Hematopoietic multipotent progenitor cell treated with erythropoietin and hydrocortisone succinate and interleukin-3 and kit ligand, for 6 days (in vitro differentiated cells): ENCODE measurements around the gene PPP2R5C.
"Not testable (repeated sequence)": the region's sequence is repeated elsewhere in the genome, so short reads cannot be mapped to it uniquely, and the experiment has no call there.

Source experiments
- DNase-seq: peaks from one replicate; pipeline ENCODE4 v3.0.0-alpha.2; 2015

The PPP2R5C gene

DNA sequence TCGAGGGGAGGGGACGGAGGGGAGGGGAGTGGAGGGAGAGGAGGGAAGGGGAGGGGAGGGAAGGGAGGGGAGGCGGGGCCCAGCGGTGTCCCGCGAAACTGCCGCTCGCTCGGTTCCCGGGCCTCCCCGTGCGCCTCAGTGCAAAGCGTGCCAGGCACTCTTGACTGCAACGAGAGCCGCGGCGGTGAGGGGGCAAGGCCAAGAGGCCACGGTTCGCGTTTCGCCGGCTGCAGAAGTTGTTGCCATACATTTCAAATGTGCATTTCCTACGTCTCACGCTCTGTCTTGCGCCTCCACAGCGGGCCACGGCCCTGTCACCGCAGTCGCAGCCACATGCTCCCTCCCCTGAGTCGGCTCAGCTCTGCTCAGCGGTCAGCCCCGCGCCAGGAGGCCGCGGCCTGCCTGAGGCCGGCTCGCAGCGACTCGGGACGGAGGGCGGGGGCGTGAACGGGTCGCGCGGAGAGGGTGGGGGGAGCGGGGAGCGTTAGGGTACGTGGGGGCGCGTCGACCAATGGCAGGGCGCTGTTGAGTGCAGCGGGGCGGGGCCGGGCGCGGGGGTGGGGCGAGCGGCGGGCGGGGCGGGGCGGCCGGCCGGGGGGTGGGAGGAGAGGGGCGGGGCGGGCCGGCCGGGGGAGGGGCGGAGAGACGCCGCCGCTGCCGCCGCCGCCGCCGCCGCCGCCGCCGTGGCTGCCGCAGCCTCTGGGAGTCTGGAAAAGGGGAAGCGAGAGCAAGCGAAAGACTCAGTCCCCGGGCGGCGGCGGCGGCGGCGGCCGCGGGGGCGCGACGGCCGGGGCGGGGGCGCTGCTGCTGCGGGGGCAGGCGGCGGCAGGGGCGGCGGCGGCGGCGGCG, at the start of gene PPP2R5C:
PPP2R5C (plus strand) TSS at position 678 of the 849 bp plus-strand sequence. CDS start 185 bp downstream, outside the sequence.
- peak; percentile 94 for DNase-seq

DNA sequence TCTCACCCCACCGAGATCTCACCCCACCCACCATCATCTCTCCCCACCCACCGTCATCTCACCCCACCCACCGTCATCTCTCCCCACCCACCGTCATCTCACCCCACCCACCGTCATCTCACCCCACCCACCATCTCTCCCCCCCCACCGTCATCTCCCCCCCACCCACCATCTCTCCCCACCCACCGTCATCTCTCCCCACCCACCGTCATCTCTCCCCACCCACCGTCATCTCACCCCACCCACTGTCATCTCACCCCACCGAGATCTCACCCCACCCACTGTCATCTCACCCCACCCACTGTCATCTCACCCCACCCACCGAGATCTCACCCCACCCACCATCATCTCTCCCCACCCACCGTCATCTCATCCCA, 49.7 kb upstream of the PPP2R5C start:
- not testable (repeated sequence) for DNase-seq

DNA sequence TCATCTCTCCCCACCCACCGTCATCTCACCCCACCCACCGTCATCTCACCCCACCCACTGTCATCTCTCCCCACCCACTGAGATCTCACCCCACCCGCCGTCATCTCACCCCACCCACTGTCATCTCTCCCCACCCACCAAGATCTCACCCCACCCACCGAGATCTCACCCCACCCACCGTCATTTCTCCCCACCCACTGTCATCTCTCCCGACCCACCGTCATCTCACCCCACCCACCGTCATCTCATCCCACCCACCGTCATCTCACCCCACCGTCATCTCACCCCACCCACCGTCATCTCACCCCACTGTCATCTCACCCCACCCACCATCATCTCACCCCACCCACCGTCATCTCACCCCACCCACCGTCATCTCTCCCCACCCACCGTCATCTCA, 49.2 kb upstream of the PPP2R5C start:
- not testable (repeated sequence) for DNase-seq

GRCh38 chr14:101713091-101713490, 48.4 kb upstream of the PPP2R5C start:
- not testable (repeated sequence) for DNase-seq

GRCh38 chr14:101713621-101714349, 47.7 kb upstream of the PPP2R5C start:
- no peak for DNase-seq

- no peak for DNase-seq
These were observed 47.1 kb upstream of the PPP2R5C start for GRCh38 chr14:101714394-101714793.

DNA sequence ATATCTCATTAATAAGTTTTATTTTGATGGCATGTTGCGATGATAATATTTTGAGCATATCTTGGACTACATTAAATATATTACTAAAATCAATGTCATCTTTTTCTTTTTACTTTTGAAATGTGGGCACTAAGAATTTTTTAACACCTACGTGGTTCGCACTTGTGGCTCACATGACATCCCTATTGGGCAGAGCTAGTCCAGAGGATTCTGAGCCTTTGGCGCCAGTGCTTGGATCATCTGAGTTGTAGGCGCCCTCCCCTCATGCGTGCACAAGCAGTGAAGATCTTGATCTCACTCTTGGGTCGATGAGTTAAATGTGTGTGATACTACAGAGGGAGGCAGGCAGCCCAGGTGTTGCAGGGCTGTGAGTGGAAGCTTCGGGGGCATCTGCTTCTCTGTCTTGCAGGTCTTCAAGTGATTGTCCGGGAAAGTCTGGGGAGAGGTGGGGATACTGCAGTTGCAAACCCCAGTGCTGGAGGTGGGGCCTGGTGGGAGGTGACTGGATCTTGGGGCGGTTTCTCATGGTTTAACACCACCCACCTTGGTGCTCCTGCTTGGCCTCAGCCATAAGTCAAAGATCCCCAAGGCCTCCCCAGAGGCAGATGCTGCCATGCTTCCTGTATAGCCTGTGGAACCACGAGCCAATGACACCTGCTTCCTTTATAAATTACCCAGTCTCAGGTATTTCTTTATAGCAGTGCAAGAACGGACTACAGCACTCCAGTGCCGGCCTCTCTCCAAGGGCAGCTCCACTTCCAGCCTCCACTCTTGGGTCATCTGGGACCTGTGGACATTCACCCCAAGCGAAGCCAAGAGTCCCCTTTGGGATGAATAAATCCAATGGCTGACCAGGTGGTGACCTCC, 46.1 kb upstream of the PPP2R5C start:
- no peak for DNase-seq

DNA sequence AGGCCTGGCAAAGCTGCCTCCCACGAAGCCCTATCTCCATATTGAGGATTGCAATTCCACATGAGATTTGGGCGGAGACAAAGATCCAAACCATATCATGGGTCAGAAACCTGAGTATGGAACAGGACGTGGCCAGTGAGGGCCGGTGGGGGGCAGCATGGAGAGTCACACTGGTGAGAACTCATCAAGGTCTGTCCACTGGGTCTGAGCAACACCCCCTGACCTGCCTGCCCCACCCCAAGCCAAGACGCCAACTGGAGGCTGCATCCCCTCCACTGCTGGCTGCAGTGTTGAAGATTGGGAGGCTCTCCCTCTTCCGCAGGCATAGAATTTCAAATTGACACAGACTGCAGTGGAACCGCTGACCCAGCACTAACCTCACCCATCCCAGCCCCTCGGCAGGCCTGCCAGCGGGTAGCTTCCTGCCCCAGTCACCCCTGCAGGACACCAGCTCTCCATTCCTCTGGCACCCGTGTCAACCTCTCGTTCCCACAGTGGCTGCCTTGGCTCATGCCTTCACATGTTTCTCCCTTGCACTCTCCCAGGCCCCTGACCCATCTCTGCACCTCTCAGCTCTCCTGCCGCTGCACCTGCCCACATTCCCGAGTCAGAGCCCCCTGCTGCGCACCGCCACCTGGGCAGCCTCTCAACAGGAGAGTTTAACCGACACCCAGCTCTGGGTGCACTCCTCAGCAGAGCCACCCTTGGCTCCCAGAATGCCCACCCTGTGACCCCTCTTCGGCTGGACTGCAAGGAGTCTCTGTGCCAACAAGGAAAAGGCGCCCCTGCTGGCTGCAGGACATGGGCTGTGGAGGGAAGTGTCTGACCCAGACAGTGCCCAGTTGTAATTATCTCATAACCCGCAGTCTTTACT, 45.2 kb upstream of the PPP2R5C start:
- no peak for DNase-seq

DNA sequence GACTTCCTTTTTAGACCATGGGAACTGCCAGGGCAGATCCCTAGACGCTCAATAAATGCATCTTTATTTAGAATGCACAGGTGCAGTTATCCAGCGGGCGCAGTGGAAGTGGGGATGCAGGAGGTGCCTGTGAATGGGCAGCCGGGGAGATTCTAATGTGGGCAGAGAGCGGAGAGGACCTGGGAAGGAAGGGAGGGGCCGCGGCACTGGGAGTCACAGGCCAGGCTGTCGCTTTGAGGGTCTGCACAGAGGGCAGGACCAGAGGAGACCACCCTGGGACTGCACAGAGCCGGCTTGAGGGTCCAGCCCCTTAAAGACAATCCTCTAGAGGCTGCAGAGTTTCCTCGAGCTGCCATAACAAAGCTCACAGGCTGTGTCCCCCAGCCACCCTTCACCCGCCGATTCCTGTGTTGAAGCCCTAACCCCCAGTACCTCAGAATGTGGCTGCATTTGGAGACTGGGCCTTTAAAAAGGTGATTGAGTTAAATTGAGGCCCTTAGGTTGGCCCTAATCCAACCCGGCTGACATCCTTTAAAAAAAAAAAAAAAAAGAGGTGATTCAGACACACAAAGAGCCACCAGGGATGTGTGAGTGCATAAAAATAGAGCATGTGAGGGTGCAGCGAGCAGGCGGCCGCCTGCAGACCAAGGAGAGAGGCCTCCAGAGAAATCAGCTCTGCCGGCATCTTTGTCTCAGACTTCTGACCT, 44.4 kb upstream of the PPP2R5C start:
- DNase-seq, result no peak

DNA sequence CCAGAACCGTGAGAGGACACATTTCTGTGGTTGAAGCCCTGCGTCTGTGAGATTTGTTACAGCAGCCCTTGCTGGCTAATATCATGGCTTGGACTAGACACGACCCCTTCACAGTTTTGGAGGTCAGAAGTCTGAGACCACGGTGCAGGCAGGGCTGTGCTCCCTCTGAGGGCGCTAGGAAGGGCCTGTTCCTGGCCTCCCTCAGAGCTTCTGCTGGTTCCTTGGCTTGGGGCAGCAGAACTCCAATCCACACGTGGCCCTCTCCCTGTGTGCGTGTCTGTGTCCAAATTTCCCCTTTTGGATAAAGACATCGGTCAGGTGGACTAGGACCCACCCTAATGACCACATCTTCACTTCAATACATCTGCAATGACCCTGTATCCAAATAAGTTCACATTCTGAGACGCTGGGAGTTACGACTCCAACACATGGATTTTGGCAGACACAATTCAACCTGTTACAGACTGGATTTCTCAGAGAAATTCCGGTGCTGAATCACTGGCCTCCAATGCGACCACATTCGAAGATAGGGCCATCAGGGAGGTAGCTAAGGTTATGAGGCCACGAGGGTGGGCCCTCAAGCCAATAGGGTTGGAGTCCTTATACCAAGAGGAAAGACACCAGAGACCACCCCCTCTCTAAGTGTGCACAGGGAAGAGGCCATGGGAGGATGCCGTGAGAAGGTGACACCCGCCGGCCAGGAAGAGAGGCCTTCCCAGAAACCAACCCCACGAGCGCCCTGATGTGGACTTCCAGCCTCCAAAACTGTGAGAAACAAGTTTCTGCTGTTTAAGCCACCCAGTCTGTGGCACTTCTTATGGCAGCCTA, 43.6 kb upstream of the PPP2R5C start:
- DNase-seq, result no peak

GRCh38 chr14:101719045-101719645, 42.4 kb upstream of the PPP2R5C start:
- DNase-seq, result no peak

DNA sequence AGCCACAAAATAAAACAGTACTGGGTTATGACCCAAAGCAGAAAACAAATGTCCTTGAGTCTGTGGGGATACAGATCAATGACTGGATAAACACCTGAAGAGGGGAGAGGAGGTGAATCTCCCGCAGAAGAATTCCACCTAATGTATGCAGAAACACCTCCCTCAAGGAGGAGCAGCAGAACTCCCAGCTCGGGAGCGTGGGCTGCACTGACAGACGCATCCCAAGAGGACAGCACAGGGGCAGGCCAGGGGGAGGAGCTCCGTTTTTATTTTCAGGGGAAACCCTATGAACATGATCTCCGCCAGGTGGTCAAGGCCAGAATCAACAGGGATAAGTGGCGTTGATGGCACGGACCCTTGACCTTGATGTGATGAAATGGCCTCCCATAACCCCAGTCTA, 41.8 kb upstream of the PPP2R5C start:
- no peak for DNase-seq

DNA sequence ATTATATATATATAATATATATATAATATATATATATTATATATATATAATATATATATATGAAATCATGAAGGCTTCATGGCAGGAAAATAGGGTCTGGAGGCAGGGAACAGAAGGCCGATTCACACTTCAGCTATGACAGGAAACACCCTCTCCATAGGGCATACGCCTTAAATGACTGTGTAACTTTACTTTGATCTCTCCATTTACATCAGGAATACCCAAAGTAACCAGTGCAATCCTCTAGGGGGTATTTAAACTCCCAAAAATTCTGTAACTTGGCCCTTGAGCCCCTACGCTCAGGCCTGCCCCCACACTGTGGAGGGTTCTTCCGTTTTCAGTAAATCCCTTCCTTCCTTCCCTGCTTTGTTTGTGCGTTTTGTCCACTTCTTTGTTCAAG, 40.4 kb upstream of the PPP2R5C start:
- no peak for DNase-seq

DNA sequence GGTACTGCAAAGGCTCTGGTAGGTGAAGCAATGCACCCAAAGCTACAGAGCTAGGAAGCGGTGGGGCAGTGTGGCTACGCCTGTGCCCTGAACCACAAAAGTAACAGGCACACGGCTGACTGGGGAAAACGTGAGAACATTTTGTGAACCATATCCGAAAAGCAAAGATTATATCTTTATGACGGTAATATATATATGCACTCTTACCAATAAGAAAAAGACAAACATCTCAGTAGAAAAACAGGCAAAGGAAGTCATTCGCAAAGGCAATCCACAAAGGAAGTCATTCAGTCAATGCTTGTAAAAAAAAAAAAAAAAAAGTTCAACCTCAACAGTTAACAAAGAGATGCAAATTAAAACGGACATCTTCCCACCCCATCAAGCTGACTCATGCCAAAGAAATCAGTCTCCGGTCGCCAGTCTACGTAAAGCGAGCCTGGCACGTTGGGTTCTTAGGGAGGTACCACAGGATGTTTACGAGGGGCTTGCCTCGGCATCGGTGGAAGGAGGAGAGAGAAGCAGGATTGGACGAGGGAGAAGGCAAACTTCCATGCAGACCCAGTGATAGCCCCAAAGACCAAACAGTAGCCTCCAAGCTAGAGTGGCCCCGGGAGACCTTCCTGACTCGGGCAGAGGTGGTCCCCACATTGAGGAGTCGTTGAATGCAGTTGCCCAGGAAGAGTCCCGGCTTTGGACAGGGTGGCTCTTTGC, 39.4 kb upstream of the PPP2R5C start:
- peak; percentile 70 for DNase-seq

- no peak for DNase-seq
These were observed 38.4 kb upstream of the PPP2R5C start for GRCh38 chr14:101723061-101723595.

GRCh38 chr14:101725652-101726051, 35.9 kb upstream of the PPP2R5C start:
- not testable (repeated sequence) for DNase-seq

DNA sequence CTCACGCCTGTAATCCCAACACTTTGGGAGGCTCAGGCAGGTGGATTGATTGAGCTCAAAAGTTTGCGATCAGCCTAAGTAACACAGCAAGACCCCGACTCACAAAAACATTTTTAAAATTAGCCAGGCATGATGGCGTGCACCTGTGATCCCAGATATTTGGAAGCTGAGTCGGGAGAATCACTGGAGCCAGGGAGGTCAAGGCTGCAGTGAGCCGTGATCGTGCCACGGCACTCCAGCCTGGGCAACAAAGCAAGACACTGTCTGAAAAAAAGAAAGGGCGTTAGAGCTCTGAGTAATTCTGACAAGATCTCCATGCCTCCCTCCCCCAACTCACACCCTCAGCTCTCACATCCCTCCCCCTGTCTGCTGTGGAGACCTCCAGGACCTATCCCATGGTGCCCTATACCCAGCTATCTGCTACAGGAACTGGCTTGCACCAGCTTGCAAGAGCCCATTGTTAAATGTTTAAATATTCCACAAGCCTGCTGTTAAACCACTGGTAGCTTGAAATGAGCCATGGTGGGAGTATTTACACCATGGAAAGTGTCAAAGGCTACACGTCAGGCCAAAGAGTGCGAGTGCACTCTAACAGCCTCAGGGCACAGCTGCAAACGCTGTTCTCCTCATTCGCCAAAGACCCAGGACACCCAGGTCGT, 35.1 kb upstream of the PPP2R5C start:
- DNase-seq, result no peak

DNA sequence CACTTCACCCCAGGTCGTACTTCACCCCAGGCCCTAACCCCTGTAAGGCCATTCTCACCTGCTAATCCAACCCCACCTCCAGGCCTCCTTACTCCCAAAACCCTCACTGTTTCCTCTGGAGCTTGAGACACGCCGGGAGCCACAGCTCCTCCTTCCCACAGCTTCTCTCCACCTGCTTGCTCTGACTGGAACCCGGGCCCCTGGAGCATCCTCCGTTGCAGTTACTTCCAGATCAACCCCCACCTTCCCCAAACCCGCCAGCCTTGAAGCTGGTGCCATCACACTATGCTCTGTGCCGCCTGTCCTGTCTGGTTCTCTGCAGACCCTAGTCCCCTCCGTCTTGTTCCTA, 34.6 kb upstream of the PPP2R5C start:
- no peak for DNase-seq
